Endothelial cell of umbilical vein (primary cell): Measurements from ENCODE around the gene POLE. TPM values are rescaled to one million over a fixed set of nuclear protein-coding genes. Genes with fewer than 3 reads are reported as not detected.

Experiments
- BruUV-seq: library from RNA; stranded (reverse); fragments of 400-500 nt; replicated peaks from 2 replicates; lab custom pipeline; 2021; lab: Mats Ljungman, UMichigan
- CTCF ChIA-PET: fragments of 300-600, 350-600 bp; sonication (Branson Sonifier 250); formaldehyde crosslinking; loops from one replicate; lab custom pipeline; 2021; ENCODE audit warnings: antibody characterized with exemption, inconsistent platforms; lab: Charles Lee
- POLR2A ChIA-PET: fragments of 300-600, 350-600 bp; sonication (Branson Sonifier 250); formaldehyde crosslinking; loops from one replicate; lab custom pipeline; 2021; ENCODE audit warnings: antibody characterized with exemption, inconsistent platforms; lab: Charles Lee
- DNase-seq: peaks from one replicate; pipeline ENCODE4 v3.0.0-alpha.2; 2011; ENCODE audit warnings: low read depth, low spot score
- FAIRE-seq: peaks from 2 replicates; lab custom pipeline; 2011; peaks lifted over from hg19 to GRCh38; lab: Jason Lieb, UNC
- H2AFZ ChIP-seq: 2 replicates; pipeline ENCODE4 v1.6.0; 2012; ENCODE audit warnings: low read depth, low read length, control low read depth, inconsistent platforms
- H3K27ac ChIP-seq: 2 replicates; pipeline ENCODE4 v1.5.1; 2011; ENCODE audit warnings: low read depth, mild to moderate bottlenecking, control low read depth, low read length, moderate library complexity; ENCODE audit not compliant: insufficient read depth
- H3K27me3 ChIP-seq, 2 experiments: 2 replicates each; pipeline versions ENCODE4 v1.6.0 to v1.6.1; 2011; ENCODE audit warnings: low read length in 2 of 2, mixed read lengths in 1 of 2; ENCODE audit not compliant: control insufficient read depth in 2 of 2, insufficient read depth in 2 of 2
- H3K36me3 ChIP-seq, 2 experiments: 2 replicates in 1 of 2; 3 replicates in 1 of 2; pipeline ENCODE4 v1.5.1; 2011; ENCODE audit warnings: low read length in 2 of 2, mild to moderate bottlenecking in 1 of 2, moderate library complexity in 1 of 2; ENCODE audit not compliant: control insufficient read depth in 2 of 2, insufficient read depth in 2 of 2; ENCODE audit errors: extremely low read depth in 1 of 2
- H3K4me1 ChIP-seq: 3 replicates; pipeline ENCODE4 v1.5.1; 2011; ENCODE audit warnings: mild to moderate bottlenecking, low read length; ENCODE audit not compliant: control insufficient read depth, insufficient read depth; ENCODE audit errors: extremely low read depth
- H3K4me2 ChIP-seq: 2 replicates; pipeline ENCODE4 v1.6.1; 2011; ENCODE audit warnings: low read length, control low read depth, mixed read lengths; ENCODE audit not compliant: insufficient read depth
- H3K4me3 ChIP-seq, 3 experiments: fragments of 200-600 bp in 1 of 3; sonication (generic), shearing (Covaris generic) in 1 of 3; replicated peaks in 1 of 3; 2 replicates each; pipeline ENCODE4 v1.5.1; 2011 to 2016; ENCODE audit warnings: control low read depth in 3 of 3, low read length in 3 of 3, mild to moderate bottlenecking in 2 of 3, inconsistent platforms in 1 of 3, low read depth in 1 of 3, moderate library complexity in 1 of 3; ENCODE audit not compliant: insufficient read depth in 1 of 3
- H3K79me2 ChIP-seq: 2 replicates; pipeline ENCODE4 v1.6.0; 2012; ENCODE audit warnings: low read length, inconsistent platforms; ENCODE audit not compliant: control insufficient read depth, insufficient read depth
- H3K9ac ChIP-seq: replicated peaks from 2 replicates; pipeline ENCODE3; 2011; ENCODE audit warnings: low read length, control low read depth; ENCODE audit not compliant: insufficient read depth; ENCODE audit errors: extremely low read depth
- H3K9me1 ChIP-seq: replicated peaks from 3 replicates; pipeline ENCODE4 v1.6.0; 2011; ENCODE audit warnings: mild to moderate bottlenecking, low read length; ENCODE audit not compliant: control insufficient read depth, insufficient read depth; ENCODE audit errors: extremely low read depth
- H3K9me3 ChIP-seq: replicated peaks from 2 replicates; pipeline ENCODE4 v1.5.1; 2012; ENCODE audit warnings: low read length, inconsistent platforms; ENCODE audit not compliant: control insufficient read depth, insufficient read depth
- H4K20me1 ChIP-seq: replicated peaks from 2 replicates; pipeline ENCODE3; 2011; ENCODE audit warnings: mild to moderate bottlenecking, low read length; ENCODE audit not compliant: control insufficient read depth, insufficient read depth; ENCODE audit errors: extremely low read depth
- EZH2 ChIP-seq: IDR thresholded peaks from 2 replicates; pipeline ENCODE4 v1.6.1; 2012; ENCODE audit warnings: borderline replicate concordance, low read depth, mild to moderate bottlenecking, moderate library complexity, low read length, inconsistent platforms; ENCODE audit not compliant: severe bottlenecking
- FOS ChIP-seq: IDR thresholded peaks from 2 replicates; pipeline ENCODE4 v1.6.1; 2011; ENCODE audit warnings: mild to moderate bottlenecking, low read length, moderate library complexity, borderline replicate concordance; ENCODE audit not compliant: insufficient read depth
- GATA2 ChIP-seq: IDR thresholded peaks from 2 replicates; pipeline ENCODE4 v1.7.0; 2011; ENCODE audit warnings: low read depth, mild to moderate bottlenecking, moderate library complexity, mixed read lengths, low read length; ENCODE audit not compliant: insufficient read length, insufficient read depth
- JUN ChIP-seq: IDR thresholded peaks from 2 replicates; pipeline ENCODE4 v1.6.1; 2011; ENCODE audit warnings: borderline replicate concordance, low read depth; ENCODE audit not compliant: insufficient read length, insufficient read depth
- MYC ChIP-seq: IDR thresholded peaks from one replicate; pipeline ENCODE4 v1.6.1; 2011; ENCODE audit warnings: mild to moderate bottlenecking, low read depth, low read length
- POLR2A ChIP-seq: IDR thresholded peaks from 2 replicates; pipeline ENCODE4 v1.6.1; 2012; ENCODE audit warnings: low read depth, mild to moderate bottlenecking, control low read depth, low read length
- POLR2AphosphoS5 ChIP-seq: IDR thresholded peaks from 2 replicates; pipeline ENCODE4 v1.6.1; 2012; ENCODE audit warnings: low read depth, mild to moderate bottlenecking, control low read depth, low read length, moderate library complexity; ENCODE audit not compliant: insufficient read depth
- dilution Hi-C: fragments of 300-500 bp; cut with MboI; formaldehyde crosslinking; loops from one replicate; pipeline ENCODE4 v1.15.0; 2019; ENCODE audit warnings: low sequenced_read_pairs; ENCODE audit not compliant: extremely low pct_ligation_motif_present
- intact Hi-C: fragments of 100-400 bp; cut with micrococcal nuclease; formaldehyde crosslinking; loops from one replicate; pipeline ENCODE4 v1.10.0; 2022
- polyA plus RNA-seq, 4 experiments: library from polyadenylated mRNA; depleted of rRNA in 3 of 4; stranded (reverse) in 3 of 4; unstranded in 1 of 4; fragments of >200 nt; gene quantifications; 2 replicates each; pipeline versions ENCODE4 v1.2.1 to v1.2.3, GENCODE V29; 2011 to 2012; ENCODE audit warnings: missing spikeins in 1 of 4
- total RNA-seq: library from RNA; stranded (reverse); gene quantifications from 2 replicates; pipeline ENCODE4 v1.2.3, GENCODE V29; 2021
- TF ChIP-seq, protein P1 (sequence below): IDR thresholded peaks from 2 replicates; pipeline ENCODE4 v1.6.1; 2011; ENCODE audit not compliant: insufficient read depth, insufficient read length
- TF ChIP-seq, protein P2 (sequence below), 2 donors: IDR thresholded peaks; 1 replicate in 1 of 2; 2 replicates in 1 of 2; pipeline ENCODE4 v1.5.1; 2011; ENCODE audit warnings: low read length in 2 of 2, mild to moderate bottlenecking in 2 of 2, moderate library complexity in 2 of 2, control low read depth in 1 of 2, inconsistent platforms in 1 of 2, low read depth in 1 of 2; ENCODE audit not compliant: insufficient read depth in 1 of 2; ENCODE audit errors: extremely low read depth in 1 of 2

POLE gene
- total and polyA plus RNA-seq, 2 donors (not counting 3 experiments of a cell fraction or from before 2014, with no cell fraction given) = 22.9 to 82.7 TPM

DNA sequence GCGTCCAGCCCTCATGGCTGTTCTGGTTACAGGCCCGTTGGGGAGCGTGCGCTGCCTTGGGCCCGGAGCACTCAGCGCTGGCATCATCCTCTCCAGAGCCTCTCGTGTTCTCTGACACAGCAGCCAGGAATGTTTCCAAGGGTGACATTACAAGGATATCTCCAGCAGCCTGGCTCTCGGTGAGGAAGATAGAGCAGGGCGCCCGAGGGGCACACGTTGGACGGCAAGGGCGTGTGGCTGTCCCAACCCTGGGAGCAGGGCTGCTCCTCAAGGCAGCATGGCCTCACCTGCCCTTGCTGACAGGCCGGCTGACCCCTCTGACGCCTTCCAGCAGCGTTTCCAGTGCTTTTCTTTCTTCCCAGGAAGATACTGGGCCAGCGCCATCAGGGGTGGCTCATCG lies 91.1 kb downstream of the POLE start:
- H3K9me3 ChIP-seq = no peaks in the 10 kb centered on the region
- no peaks in the 10 kb centered on the region for H3K36me3 ChIP-seq
- H3K4me2 ChIP-seq = no peak overlapping the region
- H3K4me1 ChIP-seq = peaks cover 7% of the 10 kb centered on the region
- CTCF ChIA-PET = interaction anchor here (1.1 to 2.0 kb wide), 3 partner anchors 19 to 35 kb away, joined by 3 to 11 read pairs (median 4); no protein-coding TSS in a partner anchor
- FAIRE-seq (no peak), DNase-seq (no peak)
- H4K20me1 ChIP-seq = no peaks in the 10 kb centered on the region
- no peaks in the 10 kb centered on the region for H3K27me3 ChIP-seq
- dilution Hi-C loops (no loop called here), intact Hi-C loops (loop anchor here (5.0 kb wide), 1 partner anchor 89 kb away; no protein-coding TSS in a partner anchor)
- no peaks in the 10 kb centered on the region for H3K79me2 ChIP-seq
- POLR2A ChIA-PET = no interaction called here
- no peak overlapping the region for H3K27ac ChIP-seq
- H2AFZ ChIP-seq = no peak overlapping the region
- H3K9me1 ChIP-seq = no peaks in the 10 kb centered on the region
- TF ChIP-seq JUN (no peak), GATA2 (no peak), MYC (no peak), FOS (no peak), POLR2AphosphoS5 (no peak)
- TF ChIP-seq, protein P1, sequence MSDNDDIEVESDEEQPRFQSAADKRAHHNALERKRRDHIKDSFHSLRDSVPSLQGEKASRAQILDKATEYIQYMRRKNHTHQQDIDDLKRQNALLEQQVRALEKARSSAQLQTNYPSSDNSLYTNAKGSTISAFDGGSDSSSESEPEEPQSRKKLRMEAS = no peak
- H3K4me3 ChIP-seq = no peak overlapping the region
- BruUV-seq = no TSS peak
- no peak overlapping the region for H3K9ac ChIP-seq

DNA sequence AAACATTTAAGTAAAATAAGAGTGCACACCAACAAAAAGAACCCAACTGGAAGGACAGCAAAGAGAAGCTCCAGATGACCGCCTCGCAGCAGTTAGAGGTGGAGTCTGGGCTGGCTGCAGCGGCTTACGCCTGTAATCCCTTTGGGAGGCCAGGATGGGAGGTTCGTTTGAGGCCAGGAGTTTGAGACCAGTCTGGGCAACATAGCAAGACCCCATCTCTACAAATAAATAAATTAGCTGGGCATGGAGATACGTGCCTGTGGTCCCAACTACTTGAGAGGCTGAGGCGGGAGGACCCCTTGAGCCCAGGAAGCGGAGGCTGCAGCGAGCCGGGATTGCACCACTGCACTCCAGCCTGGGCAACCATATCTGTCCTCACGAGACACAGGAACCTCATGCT lies 92.0 kb downstream of the POLE start:
- no peak for FAIRE-seq
- DNase-seq = no peak
- CTCF ChIA-PET = interaction anchor here (1.1 to 2.0 kb wide), 6 partner anchors 10 to 34 kb away, joined by 3 to 11 read pairs (median 4); partner anchors contain the start of gene LRCOL1

More for the DNA sequence above, 92.0 kb downstream of the POLE start:
- Histone ChIP-seq H3K36me3 (no peaks in the 10 kb centered on the region), H3K27ac (no peak overlapping the region), H3K9me3 (no peaks in the 10 kb centered on the region), H3K79me2 (no peaks in the 10 kb centered on the region), H3K9ac (no peak overlapping the region), H3K27me3 (no peaks in the 10 kb centered on the region), H2AFZ (no peak overlapping the region), H4K20me1 (no peaks in the 10 kb centered on the region), H3K4me1 (peaks cover 3% of the 10 kb centered on the region), H3K4me3 (no peak overlapping the region), H3K4me2 (no peak overlapping the region), H3K9me1 (no peaks in the 10 kb centered on the region)
- dilution Hi-C loops (no loop called here), intact Hi-C loops (loop anchor here (5.0 kb wide), 1 partner anchor 88 kb away; no protein-coding TSS in a partner anchor)
- TF ChIP-seq MYC (no peak), POLR2AphosphoS5 (no peak), POLR2A (no peak), JUN (no peak), EZH2 (no peak), FOS (no peak), GATA2 (no peak)
- TF ChIP-seq, protein P2, sequence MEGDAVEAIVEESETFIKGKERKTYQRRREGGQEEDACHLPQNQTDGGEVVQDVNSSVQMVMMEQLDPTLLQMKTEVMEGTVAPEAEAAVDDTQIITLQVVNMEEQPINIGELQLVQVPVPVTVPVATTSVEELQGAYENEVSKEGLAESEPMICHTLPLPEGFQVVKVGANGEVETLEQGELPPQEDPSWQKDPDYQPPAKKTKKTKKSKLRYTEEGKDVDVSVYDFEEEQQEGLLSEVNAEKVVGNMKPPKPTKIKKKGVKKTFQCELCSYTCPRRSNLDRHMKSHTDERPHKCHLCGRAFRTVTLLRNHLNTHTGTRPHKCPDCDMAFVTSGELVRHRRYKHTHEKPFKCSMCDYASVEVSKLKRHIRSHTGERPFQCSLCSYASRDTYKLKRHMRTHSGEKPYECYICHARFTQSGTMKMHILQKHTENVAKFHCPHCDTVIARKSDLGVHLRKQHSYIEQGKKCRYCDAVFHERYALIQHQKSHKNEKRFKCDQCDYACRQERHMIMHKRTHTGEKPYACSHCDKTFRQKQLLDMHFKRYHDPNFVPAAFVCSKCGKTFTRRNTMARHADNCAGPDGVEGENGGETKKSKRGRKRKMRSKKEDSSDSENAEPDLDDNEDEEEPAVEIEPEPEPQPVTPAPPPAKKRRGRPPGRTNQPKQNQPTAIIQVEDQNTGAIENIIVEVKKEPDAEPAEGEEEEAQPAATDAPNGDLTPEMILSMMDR (IDR thresholded peaks at IDR 0.05; ENCODE audit: extremely low read depth in 1 of 2, insufficient read depth in 1 of 2, low read depth in 1 of 2, low read length in 2 of 2) = no peak
- TF ChIP-seq, protein P1 = no peak
- POLR2A ChIA-PET = interaction anchor here (0.5 kb wide), 1 partner anchor 57 kb away, joined by 8 read pairs; no protein-coding TSS in a partner anchor
- BruUV-seq = no TSS peak
